Chondrocyte (in vitro differentiated cells): Measurements from ENCODE around the gene TRIP10. TPM values are rescaled to one million over a fixed set of nuclear protein-coding genes. Genes with fewer than 3 reads are reported as not detected.

ENCODE experiments used
- DNase-seq: peaks from one replicate; pipeline ENCODE4 v3.0.0; 2021; ENCODE audit warnings: mixed read lengths, low spot score
- H3K27ac Mint-ChIP-seq: one replicate; pipeline ENCODE4 v1.8.0; 2021; ENCODE audit warnings: mild to moderate bottlenecking, moderate library complexity, mixed read lengths; ENCODE audit not compliant: unreplicated experiment
- H3K27me3 Mint-ChIP-seq: 2 replicates; pipeline ENCODE4 v1.8.0; 2021; ENCODE audit warnings: low read depth, mixed read lengths
- H3K36me3 Mint-ChIP-seq: 2 replicates; pipeline ENCODE4 v1.8.0; 2021; ENCODE audit warnings: low read depth, mixed read lengths
- H3K4me1 Mint-ChIP-seq: 2 replicates; pipeline ENCODE4 v1.8.0; 2021; ENCODE audit warnings: low read depth, mild to moderate bottlenecking, mixed read lengths
- H3K4me3 Mint-ChIP-seq: one replicate; pipeline ENCODE4 v1.8.0; 2021; ENCODE audit warnings: mild to moderate bottlenecking, moderate library complexity, mixed read lengths; ENCODE audit not compliant: unreplicated experiment
- H3K9me3 Mint-ChIP-seq: 2 replicates; pipeline ENCODE4 v1.8.0; 2021; ENCODE audit warnings: low read depth, mixed read lengths
- CTCF ChIP-seq: fragments of 200-600 bp; sonication (generic); IDR thresholded peaks from 2 replicates; pipeline ENCODE4 v1.5.0; 2021; ENCODE audit warnings: antibody characterized with exemption, mild to moderate bottlenecking, moderate library complexity
- total RNA-seq: library from RNA; stranded (reverse); gene quantifications from 3 replicates; pipeline ENCODE4 v1.2.1, GENCODE V29; 2021

Gene TRIP10
- total RNA-seq, 1 donor from 2014 or later: 107 TPM

GRCh38 chr19:6700586-6701316 lies 38.7 kb upstream of the TRIP10 start:
- Mint-ChIP-seq H3K27me3 (peaks cover 19% of the 10 kb centered on the region), H3K27ac (no peak overlapping the region), H3K4me3 (no peak overlapping the region), H3K4me1 (no peaks in the 10 kb centered on the region), H3K9me3 (no peaks in the 10 kb centered on the region), H3K36me3 (no peaks in the 10 kb centered on the region)
- TF ChIP-seq CTCF: no peak
- DNase-seq: peak; percentile 12

GRCh38 chr19:6705931-6706632 lies 33.4 kb upstream of the TRIP10 start:
- H3K27me3 Mint-ChIP-seq: peaks cover 40% of the 10 kb centered on the region
- DNase-seq: peak; percentile 42
- no peak overlapping the region for H3K27ac Mint-ChIP-seq
- no peak overlapping the region for H3K4me3 Mint-ChIP-seq
- H3K4me1 Mint-ChIP-seq: no peaks in the 10 kb centered on the region
- no peak for TF ChIP-seq CTCF
- no peaks in the 10 kb centered on the region for H3K9me3 Mint-ChIP-seq
- H3K36me3 Mint-ChIP-seq: no peaks in the 10 kb centered on the region

- H3K27me3 Mint-ChIP-seq: peaks cover 45% of the 10 kb centered on the region
- no peak for DNase-seq
- no peaks in the 10 kb centered on the region for H3K36me3 Mint-ChIP-seq
- no peak overlapping the region for H3K27ac Mint-ChIP-seq
- H3K9me3 Mint-ChIP-seq: no peaks in the 10 kb centered on the region
- H3K4me1 Mint-ChIP-seq: no peaks in the 10 kb centered on the region
- no peak for TF ChIP-seq CTCF
- no peak overlapping the region for H3K4me3 Mint-ChIP-seq
These were observed 32.9 kb upstream of the TRIP10 start for GRCh38 chr19:6706633-6706958.

GRCh38 chr19:6707011-6707657 lies 32.3 kb upstream of the TRIP10 start:
- H3K27ac Mint-ChIP-seq: no peak overlapping the region
- TF ChIP-seq CTCF: no peak
- H3K4me1 Mint-ChIP-seq: no peaks in the 10 kb centered on the region

GRCh38 chr19:6707658-6708018 lies 31.8 kb upstream of the TRIP10 start:
- Mint-ChIP-seq H3K36me3 (no peaks in the 10 kb centered on the region), H3K27me3 (peaks cover 42% of the 10 kb centered on the region), H3K27ac (no peak overlapping the region), H3K9me3 (no peaks in the 10 kb centered on the region), H3K4me3 (no peak overlapping the region), H3K4me1 (no peaks in the 10 kb centered on the region)
- DNase-seq: peak; percentile 84
- TF ChIP-seq CTCF: no peak

More at GRCh38 chr19:6707011-6707657, 32.3 kb upstream of the TRIP10 start:
- no peaks in the 10 kb centered on the region for H3K36me3 Mint-ChIP-seq
- no peak overlapping the region for H3K4me3 Mint-ChIP-seq
- H3K27me3 Mint-ChIP-seq: peaks cover 42% of the 10 kb centered on the region
- no peaks in the 10 kb centered on the region for H3K9me3 Mint-ChIP-seq
- DNase-seq: peak; percentile 90
